Panc1 (cell line): ENCODE results near the gene FILIP1L. TPM values are rescaled to one million over a fixed set of nuclear protein-coding genes. Genes with fewer than 3 reads are reported as not detected.

Source experiments
- ATAC-seq: fragments of 200-7000 bp; cut with Tn5 transposase; 2 replicates; pipeline ENCODE4 v1.9.1; 2020; ENCODE audit warnings: mild to moderate bottlenecking, moderate library complexity
- BruUV-seq: library from RNA; stranded (reverse); fragments of 400-500 nt; replicated peaks from 2 replicates; lab custom pipeline; 2021; lab: Mats Ljungman, UMichigan
- CTCF ChIA-PET: fragments of 300-600 bp; sonication (Branson Sonifier 250); formaldehyde crosslinking; loops from one replicate; lab custom pipeline; 2022; ENCODE audit warnings: antibody characterized with exemption; lab: Charles Lee
- POLR2A ChIA-PET: fragments of 300-600 bp; sonication (Branson Sonifier 250); formaldehyde crosslinking; loops from one replicate; lab custom pipeline; 2022; ENCODE audit warnings: antibody characterized with exemption; lab: Charles Lee
- DNase-seq: peaks from one replicate; pipeline ENCODE4 v3.0.0-alpha.2; 2010; ENCODE audit warnings: low read depth, low spot score
- H3K27ac ChIP-seq: 2 replicates; pipeline ENCODE4 v1.5.1; 2011; ENCODE audit warnings: mild to moderate bottlenecking, low read length, inconsistent platforms
- H3K27me3 ChIP-seq: fragments of 200-500 bp; sonication (Bioruptor generic); 2 replicates; pipeline ENCODE4 v1.6.0; 2014; ENCODE audit warnings: low read length, inconsistent platforms; ENCODE audit not compliant: control insufficient read depth, insufficient read depth
- H3K36me3 ChIP-seq: fragments of 200-500 bp; sonication (Bioruptor generic); 2 replicates; pipeline ENCODE4 v1.5.1; 2014; ENCODE audit warnings: inconsistent platforms, mild to moderate bottlenecking, low read length, moderate library complexity; ENCODE audit not compliant: control insufficient read depth, insufficient read depth
- H3K4me1 ChIP-seq: 2 replicates; pipeline ENCODE4 v1.5.1; 2011; ENCODE audit warnings: inconsistent platforms, mild to moderate bottlenecking, low read length, moderate library complexity; ENCODE audit not compliant: control insufficient read depth, insufficient read depth
- H3K4me3 ChIP-seq, 2 experiments: 2 replicates each; pipeline ENCODE4 v1.5.1; 2011 to 2012; ENCODE audit warnings: low read depth in 2 of 2, low read length in 2 of 2, mild to moderate bottlenecking in 2 of 2, inconsistent platforms in 1 of 2, moderate library complexity in 1 of 2
- H3K9me3 ChIP-seq: fragments of 200-500 bp; sonication (Bioruptor generic); 2 replicates; pipeline ENCODE4 v1.5.1; 2014; ENCODE audit warnings: low read depth, mild to moderate bottlenecking, inconsistent platforms, low read length, moderate library complexity; ENCODE audit not compliant: control insufficient read depth, insufficient read depth
- CTCF ChIP-seq: fragments of 450-650 bp; IDR thresholded peaks from 2 replicates; pipeline ENCODE4 v1.5.1; 2017; ENCODE audit warnings: mild to moderate bottlenecking
- POLR2AphosphoS5 ChIP-seq: IDR thresholded peaks from 2 replicates; pipeline ENCODE4 v1.6.1; 2012; ENCODE audit warnings: mild to moderate bottlenecking, low read depth, low read length, moderate library complexity
- REST ChIP-seq, 2 experiments: IDR thresholded peaks; 2 replicates each; pipeline ENCODE4 v1.6.1; 2011 to 2012; ENCODE audit warnings: low read depth in 2 of 2, control low read depth in 1 of 2, low read length in 1 of 2, mild to moderate bottlenecking in 1 of 2, moderate library complexity in 1 of 2; ENCODE audit not compliant: insufficient read depth in 1 of 2
- SIN3A ChIP-seq: IDR thresholded peaks from 2 replicates; pipeline ENCODE4 v1.6.1; 2012; ENCODE audit warnings: low read depth, mild to moderate bottlenecking, low read length, moderate library complexity, borderline replicate concordance; ENCODE audit not compliant: insufficient read depth
- TCF7L2 ChIP-seq: IDR thresholded peaks from 2 replicates; pipeline ENCODE4 v1.6.1; 2011; ENCODE audit warnings: mild to moderate bottlenecking, low read depth, low read length, inconsistent platforms
- in situ Hi-C: cut with HindIII; loops from 2 replicates; pipeline ENCODE4 v1.10.0; 2016; ENCODE audit warnings: low sequenced_read_pairs, low pct_unique_long_range_greater_than_20kb
- intact Hi-C: fragments of 100-400 bp; cut with micrococcal nuclease; formaldehyde crosslinking; loops from one replicate; pipeline ENCODE4 v1.10.0; 2022; ENCODE audit not compliant: unreplicated experiment
- total RNA-seq: library from RNA; stranded (reverse); gene quantifications from one replicate; pipeline ENCODE4 v1.2.1, GENCODE V29; 2021; ENCODE audit not compliant: unreplicated experiment

FILIP1L gene
- total RNA-seq, 1 experiment from 2014 or later, result 3.2 TPM

DNA sequence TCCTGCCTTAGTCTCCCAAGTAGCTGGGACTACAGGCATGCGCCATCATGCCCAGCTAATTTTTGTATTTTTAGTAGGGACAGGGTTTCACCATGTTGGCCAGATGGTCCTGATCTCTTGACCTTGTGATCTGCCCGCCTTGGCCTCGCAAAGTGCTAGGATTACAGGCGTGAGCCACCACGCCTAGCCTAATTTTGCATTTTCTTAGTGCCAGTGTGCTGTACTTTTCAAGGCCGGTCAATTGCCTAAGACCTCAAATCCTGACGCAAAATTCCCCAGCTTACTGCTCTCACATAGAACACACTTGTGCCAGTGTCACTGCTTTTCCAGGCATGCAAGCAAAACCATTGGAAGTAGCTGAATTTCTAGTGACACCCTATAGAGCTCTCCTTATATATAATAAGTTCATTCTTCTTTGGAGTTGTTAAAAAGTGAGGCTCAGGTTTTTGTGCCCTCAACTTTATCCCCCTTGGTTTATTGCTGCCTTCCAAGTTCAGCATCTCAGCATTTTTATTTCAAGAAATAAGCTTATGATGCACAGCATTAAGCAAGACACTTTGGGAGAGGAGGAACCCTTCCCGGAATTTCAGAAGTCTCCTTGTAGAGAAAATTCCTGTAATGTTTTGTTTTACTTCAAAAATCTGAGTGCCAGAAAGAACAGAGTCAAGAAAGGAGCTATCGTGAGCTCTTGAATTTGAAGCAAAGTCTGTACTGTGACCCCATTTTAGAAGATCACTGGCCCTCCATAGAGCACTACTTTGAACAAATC is 93.2 kb downstream of the FILIP1L start:
- in situ Hi-C loops, result no loop called here
- Histone ChIP-seq H3K27me3 (no peaks in the 10 kb centered on the region), H3K9me3 (no peaks in the 10 kb centered on the region), H3K4me1 (no peaks in the 10 kb centered on the region), H3K27ac (no peak overlapping the region), H3K36me3 (no peaks in the 10 kb centered on the region), H3K4me3 (no peak overlapping the region)
- ChIA-PET POLR2A (interaction anchor here (0.6 kb wide), 1 partner anchor 601 kb away, joined by 10 read pairs; no protein-coding TSS in a partner anchor), CTCF (interaction anchor here (0.7 kb wide), 1 partner anchor 436 kb away, joined by 9 read pairs; no protein-coding TSS in a partner anchor)
- no TSS peak for BruUV-seq
- DNase-seq, result no peak
- intact Hi-C loops, result no loop called here
- ATAC-seq, result no peak
- TF ChIP-seq SIN3A (no peak), CTCF (no peak), TCF7L2 (no peak), REST (IDR thresholded peaks at IDR 0.05; ENCODE audit: insufficient read depth in 1 of 2, low read depth in 2 of 2, low read length in 1 of 2) (no peak), POLR2AphosphoS5 (no peak)

- Histone ChIP-seq H3K4me1 (no peaks in the 10 kb centered on the region), H3K9me3 (no peaks in the 10 kb centered on the region), H3K36me3 (no peaks in the 10 kb centered on the region), H3K27ac (no peak overlapping the region), H3K27me3 (no peaks in the 10 kb centered on the region), H3K4me3 (no peak overlapping the region)
- ChIA-PET POLR2A (interaction anchor here (0.7 kb wide), 1 partner anchor 27 kb away, joined by 3 read pairs; no protein-coding TSS in a partner anchor), CTCF (no interaction called here)
- ATAC-seq (no peak), DNase-seq (no peak)
- BruUV-seq, result no TSS peak
- no peak for TF ChIP-seq POLR2AphosphoS5
- no peak for TF ChIP-seq REST (IDR thresholded peaks at IDR 0.05; ENCODE audit: insufficient read depth in 1 of 2, low read depth in 2 of 2, low read length in 1 of 2)
- TF ChIP-seq TCF7L2, result no peak
- TF ChIP-seq SIN3A, result no peak
- no peak for TF ChIP-seq CTCF
- in situ Hi-C loops, result no loop called here
- intact Hi-C loops, result no loop called here
Observed at GRCh38 chr3:100019719-100020118, 94.6 kb downstream of the FILIP1L start.
